AML-193 (cell line): ENCODE results near the gene HAPLN2.
A peak's percentile ranks its signal among the peaks of the same experiment; 100 is the strongest.

Source experiments
- DNase-seq, 2 experiments: peaks; one replicate each; lab custom pipeline; 2025; lab: John Stamatoyannopoulos, UW

The HAPLN2 gene

GRCh38 chr1:156645056-156645455 is 25.8 kb downstream of the HAPLN2 start:
- DNase-seq: no peak

GRCh38 chr1:156645666-156646065 is 26.5 kb downstream of the HAPLN2 start:
- no peak for DNase-seq

- DNase-seq: no peak
Measured at GRCh38 chr1:156646738-156647211, 27.6 kb downstream of the HAPLN2 start.

DNA sequence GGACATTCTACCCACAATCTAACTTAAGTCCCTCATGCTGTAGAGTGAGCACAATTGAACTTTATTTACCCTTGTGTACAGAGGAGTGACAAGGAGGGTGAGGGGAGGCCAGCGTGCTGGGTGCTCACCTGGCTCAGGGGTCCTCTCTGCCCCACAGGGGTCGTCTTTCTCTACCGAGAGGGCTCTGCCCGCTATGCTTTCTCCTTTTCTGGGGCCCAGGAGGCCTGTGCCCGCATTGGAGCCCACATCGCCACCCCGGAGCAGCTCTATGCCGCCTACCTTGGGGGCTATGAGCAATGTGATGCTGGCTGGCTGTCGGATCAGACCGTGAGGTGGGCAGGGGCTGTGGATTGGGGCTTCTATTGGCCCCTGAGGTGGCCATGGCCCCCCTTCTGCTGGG is 28.1 kb downstream of the HAPLN2 start:
- no peak for DNase-seq

DNA sequence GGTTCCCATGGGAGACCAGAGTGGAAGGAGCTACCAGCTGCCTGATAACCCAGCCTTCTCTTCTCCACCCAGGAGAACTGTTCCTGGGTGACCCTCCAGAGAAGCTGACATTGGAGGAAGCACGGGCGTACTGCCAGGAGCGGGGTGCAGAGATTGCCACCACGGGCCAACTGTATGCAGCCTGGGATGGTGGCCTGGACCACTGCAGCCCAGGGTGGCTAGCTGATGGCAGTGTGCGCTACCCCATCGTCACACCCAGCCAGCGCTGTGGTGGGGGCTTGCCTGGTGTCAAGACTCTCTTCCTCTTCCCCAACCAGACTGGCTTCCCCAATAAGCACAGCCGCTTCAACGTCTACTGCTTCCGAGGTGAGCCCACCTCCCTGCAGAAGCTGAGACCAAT is 29.3 kb downstream of the HAPLN2 start:
- no peak for DNase-seq

- no peak for DNase-seq
Measured at GRCh38 chr1:156648951-156649350, 29.7 kb downstream of the HAPLN2 start.

DNA sequence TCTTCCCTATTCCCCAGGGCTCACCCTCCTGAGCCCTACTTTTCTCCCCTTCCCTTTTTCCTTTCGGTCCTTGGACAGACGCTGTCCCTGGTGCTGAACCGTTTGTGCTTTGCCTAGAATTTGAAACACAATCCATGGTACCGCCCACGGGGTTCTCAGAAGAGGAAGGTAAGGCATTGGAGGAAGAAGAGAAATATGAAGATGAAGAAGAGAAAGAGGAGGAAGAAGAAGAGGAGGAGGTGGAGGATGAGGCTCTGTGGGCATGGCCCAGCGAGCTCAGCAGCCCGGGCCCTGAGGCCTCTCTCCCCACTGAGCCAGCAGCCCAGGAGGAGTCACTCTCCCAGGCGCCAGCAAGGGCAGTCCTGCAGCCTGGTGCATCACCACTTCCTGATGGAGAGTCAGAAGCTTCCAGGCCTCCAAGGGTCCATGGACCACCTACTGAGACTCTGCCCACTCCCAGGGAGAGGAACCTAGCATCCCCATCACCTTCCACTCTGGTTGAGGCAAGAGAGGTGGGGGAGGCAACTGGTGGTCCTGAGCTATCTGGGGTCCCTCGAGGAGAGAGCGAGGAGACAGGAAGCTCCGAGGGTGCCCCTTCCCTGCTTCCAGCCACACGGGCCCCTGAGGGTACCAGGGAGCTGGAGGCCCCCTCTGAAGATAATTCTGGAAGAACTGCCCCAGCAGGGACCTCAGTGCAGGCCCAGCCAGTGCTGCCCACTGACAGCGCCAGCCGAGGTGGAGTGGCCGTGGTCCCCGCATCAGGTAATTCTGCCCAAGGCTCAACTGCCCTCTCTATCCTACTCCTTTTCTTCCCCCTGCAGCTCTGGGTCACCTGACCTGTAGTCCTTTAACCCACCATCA is 33.1 kb downstream of the HAPLN2 start:
- peak; percentile 12 to 19 for DNase-seq

DNA sequence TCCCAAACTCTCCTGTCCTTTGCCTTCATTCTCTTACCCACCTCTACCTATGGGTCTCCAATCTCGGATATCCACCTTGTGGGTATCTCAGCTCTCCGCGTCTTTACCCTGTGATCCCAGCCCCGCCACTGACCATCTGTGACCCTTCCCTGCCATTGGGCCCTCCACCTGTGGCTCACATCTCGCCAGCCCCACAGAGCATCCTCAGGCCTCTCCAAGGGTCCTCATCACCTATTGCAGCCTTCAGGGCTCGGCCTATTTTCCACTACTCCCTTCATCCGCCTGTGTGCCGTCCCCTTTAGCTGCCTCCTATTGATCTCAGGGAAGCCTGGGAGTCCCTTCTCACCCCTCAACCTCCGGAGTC is 33.8 kb downstream of the HAPLN2 start:
- DNase-seq: no peak

DNA sequence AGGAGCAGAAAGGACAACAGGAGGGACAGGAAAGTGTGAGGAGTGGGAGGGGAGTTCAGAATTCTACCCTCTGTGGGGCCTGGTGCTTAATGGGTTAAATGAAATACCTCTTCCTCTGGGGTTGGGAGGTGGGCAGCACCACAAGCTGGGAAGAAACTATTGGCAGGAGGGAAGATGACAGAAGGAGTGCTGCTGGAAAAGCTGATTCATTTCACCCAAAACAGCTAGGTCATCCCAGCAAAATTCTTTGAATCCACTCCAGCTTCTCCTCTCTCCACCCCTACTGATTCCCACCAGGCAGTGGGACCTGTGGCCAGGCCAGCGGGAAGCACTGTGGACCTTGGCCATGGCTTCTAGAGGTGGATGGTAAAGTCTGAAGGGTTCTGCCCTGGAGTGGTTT is 35.5 kb downstream of the HAPLN2 start:
- no peak for DNase-seq

GRCh38 chr1:156655151-156655903 is 36.1 kb downstream of the HAPLN2 start:
- peak in 1 of 2 experiments; percentile 2 for DNase-seq

GRCh38 chr1:156655904-156656516 is 36.8 kb downstream of the HAPLN2 start:
- DNase-seq: no peak

- peak; percentile 11 to 32 for DNase-seq
Measured at GRCh38 chr1:156656806-156657740, 37.9 kb downstream of the HAPLN2 start.

DNA sequence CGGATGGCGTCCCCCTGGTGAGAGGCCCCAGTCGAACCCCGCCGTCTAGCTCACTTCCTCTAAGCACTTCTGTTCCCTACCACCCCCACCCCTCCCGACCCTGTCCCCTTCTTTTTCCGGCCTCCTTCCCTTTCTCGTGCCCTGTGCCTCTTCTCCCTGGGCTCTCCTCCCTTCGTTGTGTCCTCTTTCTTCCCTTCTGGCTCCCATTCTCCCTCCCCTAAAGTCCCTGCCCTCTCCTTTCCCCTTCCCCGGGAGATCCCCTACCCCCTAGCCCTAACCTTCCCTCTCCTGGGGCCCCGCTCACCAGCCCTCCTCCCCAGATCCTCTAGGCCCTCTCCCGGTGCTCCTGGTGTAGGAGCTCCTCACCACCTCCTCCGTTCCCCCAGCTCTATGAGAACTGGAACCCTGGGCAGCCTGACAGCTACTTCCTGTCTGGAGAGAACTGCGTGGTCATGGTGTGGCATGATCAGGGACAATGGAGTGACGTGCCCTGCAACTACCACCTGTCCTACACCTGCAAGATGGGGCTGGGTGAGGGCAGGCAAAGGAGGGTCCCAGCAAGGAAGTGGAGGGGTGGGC is 38.6 kb downstream of the HAPLN2 start:
- no peak for DNase-seq

- DNase-seq: no peak
Measured at GRCh38 chr1:156658496-156658895, 39.3 kb downstream of the HAPLN2 start.

- no peak for DNase-seq
Measured at GRCh38 chr1:156658945-156659574, 39.8 kb downstream of the HAPLN2 start.

DNA sequence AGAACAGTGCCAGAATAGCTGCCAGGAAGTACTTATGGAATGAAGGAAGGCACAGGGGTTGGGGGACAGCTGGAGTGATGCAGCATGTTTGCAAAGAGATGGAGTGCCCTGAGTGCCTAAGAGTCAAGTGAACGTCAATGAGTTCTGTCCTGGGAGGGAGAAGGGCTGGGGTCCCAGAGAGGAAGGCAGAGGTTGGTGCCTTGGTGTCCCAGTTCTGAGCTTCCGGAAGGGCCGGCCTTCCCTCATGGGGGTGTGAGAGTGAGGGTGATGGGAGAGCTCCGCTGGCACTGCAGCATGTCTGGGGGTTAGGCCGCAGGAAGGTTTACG is 40.4 kb downstream of the HAPLN2 start:
- DNase-seq: no peak

GRCh38 chr1:156659988-156660751 is 41.0 kb downstream of the HAPLN2 start:
- peak; percentile 89 to 93 for DNase-seq

GRCh38 chr1:156660752-156661112 is 41.5 kb downstream of the HAPLN2 start:
- no peak for DNase-seq

- no peak for DNase-seq
Measured at GRCh38 chr1:156662005-156662799, 43.0 kb downstream of the HAPLN2 start.

DNA sequence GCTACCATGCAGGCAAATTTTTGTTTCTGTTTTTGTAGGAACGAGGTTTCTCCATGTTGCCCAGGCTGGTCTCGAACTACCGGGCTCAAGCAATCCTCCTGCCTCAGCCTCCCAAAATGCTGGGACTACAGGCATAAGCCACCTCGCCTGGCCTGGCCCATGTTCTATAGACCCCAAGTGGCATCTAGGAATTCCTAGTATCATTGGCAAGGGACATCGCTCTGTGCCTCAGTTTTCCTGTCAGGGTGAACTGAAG is 43.5 kb downstream of the HAPLN2 start:
- DNase-seq: no peak
